Brain microvascular endothelial cell (primary cell): ENCODE measurements around the gene OR2L2.

Source experiments
- DNase-seq: peaks from one replicate; pipeline ENCODE4 v3.0.0-alpha.2; 2020
- H3K27ac ChIP-seq: fragments of 250-450 bp; sonication (Bioruptor Pico); 2 replicates; pipeline ENCODE4 v1.5.1; 2020; ENCODE audit warnings: mild to moderate bottlenecking, moderate library complexity
- H3K27me3 ChIP-seq: fragments of 250-450 bp; sonication (Bioruptor Pico); replicated peaks from 2 replicates; pipeline ENCODE4 v1.5.1; 2020; ENCODE audit warnings: mild to moderate bottlenecking
- H3K36me3 ChIP-seq: fragments of 250-450 bp; sonication (Bioruptor Pico); replicated peaks from 2 replicates; pipeline ENCODE4 v1.5.1; 2020; ENCODE audit warnings: mild to moderate bottlenecking
- H3K4me3 ChIP-seq: 2 replicates; pipeline ENCODE4 v1.5.1; 2011; ENCODE audit warnings: low read depth, mild to moderate bottlenecking, control low read depth, low read length, moderate library complexity
- in situ Hi-C: cut with HindIII; loops from 2 replicates; pipeline ENCODE4 v1.10.0; 2017; ENCODE audit warnings: low sequenced_read_pairs, low pct_ligation_motif_present
- TF ChIP-seq, protein P1 (sequence below): IDR thresholded peaks from 2 replicates; pipeline ENCODE4 v1.5.1; 2011; ENCODE audit warnings: low read depth, mild to moderate bottlenecking, moderate library complexity, low read length, control low read depth, inconsistent platforms; ENCODE audit errors: missing control alignments

The OR2L2 gene

DNA sequence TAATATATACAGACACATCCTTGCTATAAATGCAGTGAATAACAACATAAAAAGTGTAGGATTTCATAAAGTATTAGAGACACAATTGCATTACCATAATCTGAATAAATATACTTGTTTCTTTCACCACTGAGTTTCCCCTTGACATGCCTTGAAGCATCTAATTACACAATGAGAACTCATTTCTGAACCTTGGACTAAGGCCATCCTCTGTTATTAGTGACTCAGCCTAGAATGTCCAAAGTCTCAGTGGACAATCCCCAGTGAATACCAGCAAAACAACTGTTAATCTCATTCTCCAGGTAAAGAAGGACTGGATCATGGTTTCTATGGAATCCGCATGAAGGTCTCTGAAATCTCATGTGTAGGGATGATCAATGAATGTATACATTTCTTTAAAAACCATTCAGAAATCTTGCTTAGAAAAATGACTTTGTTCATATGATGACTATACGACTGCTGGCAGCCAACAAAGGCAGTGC, 16.6 kb upstream of the OR2L2 start, which contains the start of gene OR2L5:
Gene OR2L5, plus strand, starts transcription at position 432 of the 482 bp plus-strand sequence. CDS start 8,288 bp downstream, outside the sequence.
- TF ChIP-seq, protein P1, sequence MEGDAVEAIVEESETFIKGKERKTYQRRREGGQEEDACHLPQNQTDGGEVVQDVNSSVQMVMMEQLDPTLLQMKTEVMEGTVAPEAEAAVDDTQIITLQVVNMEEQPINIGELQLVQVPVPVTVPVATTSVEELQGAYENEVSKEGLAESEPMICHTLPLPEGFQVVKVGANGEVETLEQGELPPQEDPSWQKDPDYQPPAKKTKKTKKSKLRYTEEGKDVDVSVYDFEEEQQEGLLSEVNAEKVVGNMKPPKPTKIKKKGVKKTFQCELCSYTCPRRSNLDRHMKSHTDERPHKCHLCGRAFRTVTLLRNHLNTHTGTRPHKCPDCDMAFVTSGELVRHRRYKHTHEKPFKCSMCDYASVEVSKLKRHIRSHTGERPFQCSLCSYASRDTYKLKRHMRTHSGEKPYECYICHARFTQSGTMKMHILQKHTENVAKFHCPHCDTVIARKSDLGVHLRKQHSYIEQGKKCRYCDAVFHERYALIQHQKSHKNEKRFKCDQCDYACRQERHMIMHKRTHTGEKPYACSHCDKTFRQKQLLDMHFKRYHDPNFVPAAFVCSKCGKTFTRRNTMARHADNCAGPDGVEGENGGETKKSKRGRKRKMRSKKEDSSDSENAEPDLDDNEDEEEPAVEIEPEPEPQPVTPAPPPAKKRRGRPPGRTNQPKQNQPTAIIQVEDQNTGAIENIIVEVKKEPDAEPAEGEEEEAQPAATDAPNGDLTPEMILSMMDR = no peak
- Histone ChIP-seq H3K27ac (no peak within 1 kb of the TSS), H3K36me3 (no peaks in the 10 kb centered on the region), H3K4me3 (no peak within 1 kb of the TSS), H3K27me3 (no peaks in the 10 kb centered on the region)
- DNase-seq = no peak
- in situ Hi-C loops = no loop called here

- Histone ChIP-seq H3K36me3 (no peaks in the 10 kb centered on the region), H3K4me3 (no peak overlapping the region), H3K27me3 (no peaks in the 10 kb centered on the region), H3K27ac (no peak overlapping the region)
- in situ Hi-C loops = no loop called here
- DNase-seq = no peak
- TF ChIP-seq, protein P1 = no peak
These were observed 14.1 kb upstream of the OR2L2 start for GRCh38 chr1:248015803-248016202.

DNA sequence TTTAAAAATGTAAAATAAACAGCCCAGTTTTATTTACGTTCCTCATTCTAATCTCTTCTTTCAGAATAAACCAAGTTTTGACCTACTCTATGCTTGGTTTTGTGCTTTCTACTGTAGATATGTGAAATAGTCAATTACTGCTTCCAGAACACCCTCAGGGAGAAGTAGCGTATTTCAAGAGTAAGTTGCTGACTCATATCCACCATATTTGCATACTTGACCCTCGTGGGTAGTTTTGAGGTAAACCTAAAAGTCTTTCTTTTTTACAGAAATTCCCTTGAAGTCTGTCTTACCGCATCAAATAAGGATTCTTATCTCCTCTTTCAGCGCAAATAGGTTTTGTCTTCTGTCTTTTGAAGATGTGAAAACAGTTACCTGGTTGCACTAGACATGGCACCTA, 15.3 kb downstream of the OR2L2 start:
- TF ChIP-seq, protein P1 = no peak

DNA sequence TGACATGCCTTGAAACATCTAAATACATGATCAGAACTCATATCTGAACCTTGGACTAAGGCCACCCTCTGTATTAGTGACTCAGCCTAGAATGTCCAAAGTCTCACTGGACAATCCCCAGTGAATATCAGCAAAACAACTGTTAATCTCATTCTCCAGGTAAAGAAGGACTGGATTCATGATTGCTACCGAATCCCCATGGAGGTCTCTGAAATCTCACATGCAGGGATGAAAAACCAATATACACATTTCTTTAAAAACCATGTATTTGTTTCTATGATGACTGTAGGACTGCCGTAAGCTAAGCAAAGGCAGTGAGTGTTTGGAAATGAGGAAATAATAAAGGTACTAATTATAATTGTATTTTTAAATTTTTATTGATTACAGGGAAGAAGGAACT, 16.7 kb downstream of the OR2L2 start, which contains the start of gene OR2L3:
Gene OR2L3, plus strand, starts transcription at position 301 of the 400 bp plus-strand sequence. CDS start 13,846 bp downstream, outside the sequence.
- H3K36me3 ChIP-seq = no peaks in the 10 kb centered on the region
- no peaks in the 10 kb centered on the region for H3K27me3 ChIP-seq
- no peak within 1 kb of the TSS for H3K27ac ChIP-seq
- TF ChIP-seq, protein P1 = no peak
- no peak within 1 kb of the TSS for H3K4me3 ChIP-seq
- in situ Hi-C loops = no loop called here
- no peak for DNase-seq

More for the DNA sequence above, 15.3 kb downstream of the OR2L2 start:
- Histone ChIP-seq H3K4me3 (no peak overlapping the region), H3K27me3 (no peaks in the 10 kb centered on the region), H3K27ac (no peak overlapping the region), H3K36me3 (no peaks in the 10 kb centered on the region)
- in situ Hi-C loops = no loop called here
- DNase-seq = no peak

GRCh38 chr1:248047008-248047407, 17.1 kb downstream of the OR2L2 start:
- in situ Hi-C loops = no loop called here
- TF ChIP-seq, protein P1 = no peak

GRCh38 chr1:248054671-248055070, 24.8 kb downstream of the OR2L2 start:
- H3K27ac ChIP-seq = no peak overlapping the region
- no peak overlapping the region for H3K4me3 ChIP-seq
- H3K27me3 ChIP-seq = no peaks in the 10 kb centered on the region
- TF ChIP-seq, protein P1 = no peak
- no peaks in the 10 kb centered on the region for H3K36me3 ChIP-seq
- in situ Hi-C loops = no loop called here
- no peak for DNase-seq

More at GRCh38 chr1:248047008-248047407, 17.1 kb downstream of the OR2L2 start:
- Histone ChIP-seq H3K27me3 (no peaks in the 10 kb centered on the region), H3K4me3 (no peak overlapping the region), H3K27ac (no peak overlapping the region), H3K36me3 (no peaks in the 10 kb centered on the region)
- DNase-seq = no peak
